Uterus (tissue), 2 donors: ENCODE data around the gene CPN1.

Experiments used
- CTCF ChIP-seq, 4 experiments: fragments of 200-600 bp in 2 of 4; fragments of 450-650 bp in 2 of 4; sonication (generic) in 2 of 4; IDR thresholded peaks; one replicate each; pipeline ENCODE4 v1.5.1; 2016 to 2019; ENCODE audit warnings: antibody characterized with exemption in 4 of 4, mild to moderate bottlenecking in 2 of 4, moderate library complexity in 1 of 4
- POLR2A ChIP-seq, 2 donors: fragments of 450-650 bp; IDR thresholded peaks; one replicate each; pipeline ENCODE4 v1.6.1; 2016; ENCODE audit warnings: antibody characterized with exemption in 2 of 2, mild to moderate bottlenecking in 1 of 2, moderate library complexity in 1 of 2

DNA sequence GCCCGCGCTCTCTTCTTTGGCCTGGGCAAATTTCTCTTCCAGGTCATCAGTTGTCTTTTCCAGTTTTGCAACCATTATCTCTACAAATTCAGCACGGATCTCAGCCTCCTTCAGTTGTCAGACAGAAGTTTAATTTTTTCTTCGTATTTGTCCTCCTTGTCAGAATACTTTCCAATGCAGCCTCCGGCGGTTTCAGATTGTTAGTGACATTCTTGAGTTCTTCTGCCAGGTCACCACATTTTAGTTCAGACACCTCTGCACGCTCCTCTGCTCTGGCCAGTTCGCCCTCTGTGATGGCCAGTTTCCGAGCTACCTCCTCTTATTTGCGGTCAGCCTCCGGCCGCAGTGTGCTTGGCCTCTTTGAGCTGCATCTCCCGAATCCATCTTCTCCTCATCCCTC is 32.8 kb upstream of the CPN1 start:
- TF ChIP-seq CTCF (IDR thresholded peaks at IDR 0.05) (no peak), POLR2A (IDR thresholded peaks at IDR 0.05) (no peak)
